MG63 (cell line): ENCODE measurements around the gene THEMIS2. TPM values are rescaled to one million over a fixed set of nuclear protein-coding genes. Genes with fewer than 3 reads are reported as not detected.
"Not testable (repeated sequence)": the region's sequence is repeated elsewhere in the genome, so short reads cannot be mapped to it uniquely, and the experiment has no call there.

Experiments
- DNase-seq: peaks from one replicate; pipeline ENCODE4 v3.0.0-alpha.2; 2020
- H3K27me3 ChIP-seq: fragments of 250-450 bp; sonication (Bioruptor Pico); 2 replicates; pipeline ENCODE4 v1.5.1; 2020; ENCODE audit warnings: mild to moderate bottlenecking, moderate library complexity
- H3K36me3 ChIP-seq: fragments of 250-450 bp; sonication (Bioruptor Pico); 2 replicates; pipeline ENCODE4 v1.5.1; 2020; ENCODE audit warnings: mild to moderate bottlenecking, moderate library complexity
- H3K4me3 ChIP-seq: fragments of 250-450 bp; sonication (Bioruptor Pico); 2 replicates; pipeline ENCODE4 v1.5.1; 2020; ENCODE audit warnings: mild to moderate bottlenecking, moderate library complexity
- H3K9me3 ChIP-seq: fragments of 250-450 bp; sonication (Bioruptor Pico); 2 replicates; pipeline ENCODE4 v1.5.1; 2020; ENCODE audit warnings: mild to moderate bottlenecking, moderate library complexity
- total RNA-seq: library from RNA; depleted of rRNA; stranded (reverse); fragments of >200 nt; shearing (Covaris generic); gene quantifications from 2 replicates; pipeline ENCODE4 v1.2.3, GENCODE V29; 2014; ENCODE audit warnings: low replicate concordance; rRNA removed

Gene THEMIS2
- 8.9 and 9.0 TPM in 2 replicates for total RNA-seq

GRCh38 chr1:27872059-27872801 lies at the start of gene THEMIS2:
Gene THEMIS2 (plus strand): TSS chr1:27872544. CDS start chr1:27872572, 28 bp downstream.
- H3K27me3 ChIP-seq = no peaks in the 10 kb centered on the region
- H3K4me3 ChIP-seq = peak within 1 kb of the TSS; percentile 55
- no peaks in the 10 kb centered on the region for H3K36me3 ChIP-seq
- DNase-seq = peak; percentile 77
- H3K9me3 ChIP-seq = no peaks in the 10 kb centered on the region

DNA sequence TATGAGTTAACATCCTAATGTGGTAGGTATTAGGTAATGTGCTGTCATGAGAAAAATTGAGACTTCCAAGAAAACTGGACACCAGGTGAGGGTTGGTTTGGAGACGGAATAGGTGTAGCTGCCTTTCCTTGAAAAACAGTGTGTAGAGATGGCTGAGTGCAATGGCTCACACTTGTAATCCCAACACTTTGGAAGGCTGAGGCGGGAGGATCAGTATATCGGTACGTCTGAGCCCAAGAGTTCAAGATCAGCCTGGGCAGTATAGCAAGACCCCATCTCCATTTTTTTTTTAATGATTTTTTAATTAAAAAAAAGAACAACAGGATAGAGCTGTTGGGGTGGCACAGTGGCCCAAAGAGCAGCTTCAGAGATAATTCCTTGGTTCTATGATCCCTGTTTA lies 48.6 kb upstream of the THEMIS2 start:
- Histone ChIP-seq H3K27me3 (no peaks in the 10 kb centered on the region), H3K4me3 (no peak overlapping the region), H3K36me3 (peaks cover 15% of the 10 kb centered on the region), H3K9me3 (no peaks in the 10 kb centered on the region)
- DNase-seq = no peak

GRCh38 chr1:27824411-27824810 lies 47.9 kb upstream of the THEMIS2 start:
- Histone ChIP-seq H3K9me3 (no peaks in the 10 kb centered on the region), H3K4me3 (no peak overlapping the region), H3K27me3 (no peaks in the 10 kb centered on the region), H3K36me3 (peaks cover 15% of the 10 kb centered on the region)
- no peak for DNase-seq

- peaks cover 20% of the 10 kb centered on the region for H3K36me3 ChIP-seq
- DNase-seq, H3K27me3 ChIP-seq, H3K9me3 ChIP-seq: not testable (repeated sequence)
- 0 out of 2 replicates have a peak overlapping the region, but pooled peaks have one; percentile 90 for H3K4me3 ChIP-seq
Measured at GRCh38 chr1:27829339-27829960, 42.9 kb upstream of the THEMIS2 start.

DNA sequence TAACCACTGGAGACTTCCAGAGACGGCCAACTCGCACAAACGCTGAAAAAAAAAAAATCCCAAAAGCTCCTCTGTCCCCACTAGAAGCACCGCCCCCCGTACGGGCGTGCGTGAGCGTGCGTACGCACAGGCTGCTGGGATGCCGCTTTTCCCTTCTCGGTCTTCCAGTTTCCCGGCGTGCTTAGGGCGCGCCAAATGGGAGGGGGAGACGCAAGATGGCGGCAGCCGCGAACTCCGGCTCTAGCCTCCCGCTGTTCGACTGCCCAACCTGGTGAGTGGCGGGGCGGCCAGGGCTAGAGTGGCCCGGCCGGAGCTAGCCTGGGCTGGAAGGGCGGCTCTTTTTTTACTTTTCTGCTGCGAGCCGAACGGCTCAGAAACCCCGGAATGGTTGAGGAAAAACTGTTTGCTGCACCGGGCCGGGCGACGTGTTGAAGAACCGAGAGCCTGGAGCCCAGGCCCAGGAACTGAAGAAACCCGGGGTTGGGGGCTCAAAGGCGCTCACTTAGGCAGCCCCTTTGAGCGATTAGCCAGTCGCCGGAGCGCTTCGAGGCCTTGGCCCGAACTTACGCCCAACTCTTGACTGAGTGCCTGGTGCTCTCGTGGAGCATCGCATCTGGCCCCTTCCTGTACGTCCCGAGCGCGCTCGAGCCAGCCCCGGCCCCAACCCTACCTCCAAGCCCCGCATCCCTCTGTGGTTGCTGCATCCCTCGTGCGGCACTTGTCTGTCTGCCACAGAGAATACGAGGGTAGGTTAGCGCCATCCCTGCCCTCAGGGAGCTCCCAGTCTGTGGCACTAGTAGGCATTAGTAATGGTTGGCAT lies 41.5 kb upstream of the THEMIS2 start, which contains the start of gene PPP1R8:
Gene PPP1R8, plus strand, starts transcription at position 162 of the 820 bp plus-strand sequence. Its CDS starts 54 bp downstream, at position 216.
- peak; percentile 96 for DNase-seq
- Histone ChIP-seq H3K36me3 (peaks cover 32% of the 10 kb centered on the region), H3K9me3 (no peaks in the 10 kb centered on the region), H3K27me3 (no peaks in the 10 kb centered on the region), H3K4me3 (peak within 1 kb of the TSS; percentile 90)

- Histone ChIP-seq H3K4me3 (peak overlapping the region; percentile 90), H3K27me3 (no peaks in the 10 kb centered on the region), H3K36me3 (peaks cover 39% of the 10 kb centered on the region), H3K9me3 (no peaks in the 10 kb centered on the region)
- DNase-seq = no peak
Measured at GRCh38 chr1:27831568-27832410, 40.6 kb upstream of the THEMIS2 start.

DNA sequence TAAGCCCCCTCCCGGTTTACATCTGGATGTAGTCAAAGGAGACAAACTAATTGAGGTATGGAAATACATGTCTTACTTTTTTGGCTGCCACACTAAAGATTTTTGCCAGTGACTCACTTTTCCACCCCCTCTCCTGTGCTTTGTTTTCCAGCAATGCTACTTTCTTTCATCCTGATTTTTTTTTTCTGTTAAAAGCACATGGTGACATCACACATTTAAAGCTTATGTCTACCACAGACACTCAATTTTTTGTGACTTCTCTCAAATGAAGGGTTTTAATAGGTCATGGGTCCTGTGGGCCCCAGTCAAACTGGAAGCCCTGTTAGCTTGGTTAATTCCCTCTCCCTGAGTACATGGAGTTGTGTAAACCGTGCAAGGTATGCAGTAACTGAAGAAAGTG lies 39.6 kb upstream of the THEMIS2 start:
- peaks cover 44% of the 10 kb centered on the region for H3K36me3 ChIP-seq
- peak overlapping the region; percentile 90 for H3K4me3 ChIP-seq
- no peaks in the 10 kb centered on the region for H3K9me3 ChIP-seq
- no peaks in the 10 kb centered on the region for H3K27me3 ChIP-seq
- peak; percentile 42 for DNase-seq

- H3K4me3 ChIP-seq = no peak overlapping the region
- no peak for DNase-seq
- peaks cover 51% of the 10 kb centered on the region for H3K36me3 ChIP-seq
- no peaks in the 10 kb centered on the region for H3K9me3 ChIP-seq
- H3K27me3 ChIP-seq = no peaks in the 10 kb centered on the region
Measured at GRCh38 chr1:27833470-27833869, 38.9 kb upstream of the THEMIS2 start.

DNA sequence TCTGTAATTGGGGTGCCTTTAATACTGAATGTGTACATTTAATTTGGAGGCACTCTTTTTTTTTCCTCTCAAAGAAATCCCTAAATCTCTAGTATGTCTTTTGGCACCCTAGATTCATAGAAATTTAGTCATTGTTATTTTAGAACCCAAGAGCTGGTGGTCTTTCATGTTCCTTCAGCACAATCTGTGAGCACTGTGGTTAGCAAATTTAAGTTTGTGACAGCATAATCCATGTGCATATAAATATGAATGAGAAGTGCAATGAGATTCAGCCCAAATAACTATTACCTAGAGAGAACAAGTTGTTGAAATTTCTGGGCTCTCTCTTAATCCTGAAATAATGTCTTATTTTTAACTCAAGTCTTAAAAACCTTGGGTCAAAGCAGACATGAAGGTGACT lies 37.3 kb upstream of the THEMIS2 start:
- H3K9me3 ChIP-seq = no peaks in the 10 kb centered on the region
- no peak for DNase-seq
- H3K27me3 ChIP-seq = no peaks in the 10 kb centered on the region
- H3K36me3 ChIP-seq = peaks cover 65% of the 10 kb centered on the region
- no peak overlapping the region for H3K4me3 ChIP-seq

- Histone ChIP-seq H3K4me3 (no peak overlapping the region), H3K27me3 (no peaks in the 10 kb centered on the region), H3K9me3 (no peaks in the 10 kb centered on the region), H3K36me3 (peaks cover 69% of the 10 kb centered on the region)
- no peak for DNase-seq
Measured at GRCh38 chr1:27835501-27835900, 36.8 kb upstream of the THEMIS2 start.

GRCh38 chr1:27849951-27850350 lies 22.4 kb upstream of the THEMIS2 start:
- Histone ChIP-seq H3K4me3 (no peak overlapping the region), H3K36me3 (peaks cover 48% of the 10 kb centered on the region), H3K27me3 (no peaks in the 10 kb centered on the region), H3K9me3 (no peaks in the 10 kb centered on the region)
- DNase-seq = no peak

DNA sequence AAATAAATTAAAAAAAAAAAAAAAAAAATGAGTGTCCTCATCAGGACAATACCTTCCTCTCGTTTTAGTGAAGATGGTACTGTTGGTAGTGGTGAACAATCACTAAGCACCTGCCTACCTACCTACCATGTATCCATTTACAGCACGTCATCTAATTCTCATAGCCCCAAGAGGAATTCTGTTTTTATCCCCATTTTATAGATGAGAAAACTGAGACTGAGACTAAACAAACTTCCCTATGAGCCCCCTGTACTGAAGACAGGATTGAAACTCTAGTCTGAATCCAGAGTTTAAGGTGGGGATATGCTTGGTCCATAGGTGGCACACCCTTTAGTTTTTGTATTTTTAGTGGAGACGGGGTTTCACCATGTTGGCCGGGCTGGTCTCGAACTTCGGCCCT lies 17.3 kb upstream of the THEMIS2 start:
- Histone ChIP-seq H3K27me3 (no peaks in the 10 kb centered on the region), H3K9me3 (no peaks in the 10 kb centered on the region), H3K36me3 (peaks cover 10% of the 10 kb centered on the region), H3K4me3 (no peak overlapping the region)
- DNase-seq = no peak

DNA sequence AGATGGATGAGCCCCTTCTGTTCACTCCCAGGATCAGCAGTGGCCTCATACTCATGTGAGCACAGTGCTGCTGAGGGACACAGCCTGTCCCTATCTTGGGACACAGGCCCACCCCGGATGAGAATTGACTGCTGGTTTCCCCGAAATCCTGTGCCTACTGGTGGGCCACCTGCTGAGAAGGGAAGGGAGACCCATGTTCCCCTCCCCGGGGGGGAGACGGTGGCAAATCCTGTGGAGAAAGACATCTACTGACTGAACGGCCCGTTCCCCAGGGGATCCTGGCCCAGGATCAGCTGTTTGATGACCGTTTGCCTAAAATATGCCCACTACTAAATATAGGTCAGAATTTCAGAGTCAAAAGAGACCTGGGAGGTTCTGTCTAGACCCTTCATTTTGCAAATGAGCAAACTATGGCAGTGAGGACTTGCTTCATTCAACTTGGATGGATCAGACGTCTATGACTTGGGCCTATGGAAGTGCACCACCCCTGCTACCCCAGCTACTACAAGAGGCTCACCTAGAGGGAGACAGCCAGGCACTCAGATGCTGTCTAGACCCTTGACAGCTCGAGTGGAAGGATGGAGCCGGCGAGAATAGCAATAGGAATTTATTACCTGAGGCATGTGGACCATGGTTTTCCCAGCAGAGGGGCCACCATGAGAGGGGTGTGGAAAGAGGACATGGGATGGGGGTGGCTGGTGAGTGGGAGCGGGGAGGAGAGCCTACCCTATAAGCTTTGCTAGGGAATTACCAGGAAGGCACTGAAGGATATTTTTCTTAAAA lies 15.6 kb upstream of the THEMIS2 start:
- Histone ChIP-seq H3K4me3 (no peak overlapping the region), H3K36me3 (no peaks in the 10 kb centered on the region; the same call in 1 of the 2 replicates), H3K9me3 (no peaks in the 10 kb centered on the region), H3K27me3 (no peaks in the 10 kb centered on the region)
- no peak for DNase-seq

DNA sequence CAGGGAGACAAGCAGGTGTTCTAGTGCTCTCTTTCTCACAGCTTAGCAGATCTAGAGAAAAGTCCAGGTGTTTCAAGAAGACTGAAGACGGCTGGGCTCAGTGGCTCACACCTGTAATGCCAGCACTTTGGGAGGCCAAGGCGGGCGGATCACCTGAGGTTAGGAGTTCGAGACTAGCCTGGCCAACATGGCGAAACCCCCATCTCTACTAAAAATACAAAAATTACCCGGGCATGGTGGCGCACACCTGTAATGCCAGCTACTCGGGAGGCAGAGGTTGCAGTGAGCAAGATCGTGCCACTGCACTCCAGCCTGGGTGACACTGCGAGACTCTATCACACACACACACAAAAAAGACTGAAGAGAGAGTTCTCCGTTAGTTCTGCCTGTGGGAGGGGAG lies 14.8 kb upstream of the THEMIS2 start:
- not testable (repeated sequence) for H3K4me3 ChIP-seq, H3K9me3 ChIP-seq, H3K27me3 ChIP-seq

DNA sequence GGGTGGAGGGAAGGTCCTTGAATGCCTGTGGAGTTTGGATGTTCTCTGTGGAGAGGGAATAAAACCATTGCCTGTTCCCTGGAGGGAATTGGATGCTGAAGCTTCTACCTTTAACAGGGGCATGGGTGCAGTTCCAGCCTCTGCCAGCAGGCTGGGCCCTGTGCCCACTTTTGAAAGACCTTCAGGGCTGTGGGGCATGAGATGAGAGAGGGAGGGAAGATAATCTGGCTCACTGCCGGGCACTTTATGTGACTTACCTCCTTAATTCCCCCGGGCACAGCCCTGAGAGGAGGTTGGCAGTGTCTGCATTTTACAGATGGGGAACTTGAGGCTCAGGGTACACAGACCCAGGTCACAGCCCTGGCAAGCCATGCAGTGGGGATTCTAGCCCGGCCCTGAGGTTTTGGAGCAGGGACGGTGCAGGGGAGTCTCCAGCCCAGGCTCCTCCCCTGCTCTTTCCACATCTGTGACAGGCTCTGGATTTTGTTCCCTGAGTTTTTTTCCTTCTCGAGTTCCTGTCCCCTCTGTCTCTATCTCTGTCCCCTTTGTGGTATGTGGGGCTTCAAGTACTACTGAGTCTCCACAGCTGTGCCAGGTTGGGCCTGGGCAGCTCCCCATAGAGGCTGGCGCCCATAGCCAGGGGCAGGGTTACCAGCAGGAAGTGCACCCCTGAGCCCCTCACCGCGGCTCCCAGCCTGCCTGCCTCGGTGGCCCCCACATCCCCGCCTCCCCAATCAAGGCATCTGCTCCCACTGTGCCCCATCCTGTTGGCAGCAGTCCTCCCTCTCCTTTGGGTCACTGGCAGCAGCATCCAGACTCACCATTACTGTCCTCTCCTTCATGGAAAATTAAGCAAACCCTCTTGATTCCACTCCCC lies 14.0 kb upstream of the THEMIS2 start:
- Histone ChIP-seq H3K36me3 (no peaks in the 10 kb centered on the region), H3K9me3 (no peaks in the 10 kb centered on the region), H3K27me3 (no peaks in the 10 kb centered on the region), H3K4me3 (no peak overlapping the region)
- DNase-seq = peak; percentile 78

More for the DNA sequence above, 14.8 kb upstream of the THEMIS2 start:
- not testable (repeated sequence) for H3K36me3 ChIP-seq, DNase-seq
